ENCODE data around the gene TEKTIP1. TPM values are rescaled to one million over a fixed set of nuclear protein-coding genes. Genes with fewer than 3 reads are reported as not detected.

TEKTIP1 gene
- total and polyA plus RNA-seq, 9 of the 15 experiments (the other 6 are each of a cell fraction or from before 2014, with no cell fraction given): 0.66 TPM; not detected in 8

GRCh38 chr19:3500429-3501101 is 38.4 kb upstream of the TEKTIP1 start, which contains the start of gene DOHH (continued):
- TF ChIP-seq HDAC8 (tag; IDR thresholded peaks at IDR 0.05) (no peak; the same call in 1 of the 2 replicates), CBX2 (IDR thresholded peaks at IDR 0.05; ENCODE audit: insufficient read depth, low read length, poor library complexity, severe bottlenecking) (no peak), ELF1 (tag; IDR thresholded peaks at IDR 0.05) (no peak), TCF3 (CRISPR knock-in tag; IDR thresholded peaks at IDR 0.05) (no peak), MCM5 (IDR thresholded peaks at IDR 0.05; ENCODE audit: low read depth) (no peak), E4F1 (CRISPR knock-in tag; IDR thresholded peaks at IDR 0.05; ENCODE audit: borderline replicate concordance) (no peak), NFE2L1 (tag; IDR thresholded peaks at IDR 0.05; ENCODE audit: borderline replicate concordance, low read depth) (no peak), KAT8 (IDR thresholded peaks at IDR 0.05; ENCODE audit: low read depth) (no peak), ELK1 (CRISPR knock-in tag; IDR thresholded peaks at IDR 0.05) (no peak), TCFL5 (CRISPR knock-in tag; conservative IDR thresholded peaks at IDR 0.05) (no peak), NFATC3 (IDR thresholded peaks at IDR 0.05) (no peak), FOXA1 (IDR thresholded peaks at IDR 0.05; ENCODE audit: borderline replicate concordance) (no peak), XRCC3 (IDR thresholded peaks at IDR 0.05) (no peak), EHMT2 (IDR thresholded peaks at IDR 0.05) (no peak), USF1 (CRISPR knock-in tag; IDR thresholded peaks at IDR 0.05) (peak; percentile 100), NR4A1 (CRISPR knock-in tag; IDR thresholded peaks at IDR 0.05) (0 out of 2 replicates have a peak, but pooled peaks have one; percentile 82), NR4A1 (tag; IDR thresholded peaks at IDR 0.05) (no peak), ILK (tag; IDR thresholded peaks at IDR 0.05; ENCODE audit: borderline replicate concordance, low read depth) (no peak), PML (IDR thresholded peaks at IDR 0.05; ENCODE audit: low read length) (peak; percentile 24; the same call in 1 of the 2 replicates), ZNF79 (CRISPR knock-in tag; IDR thresholded peaks at IDR 0.05; ENCODE audit: low read depth) (no peak), ZSCAN32 (CRISPR knock-in tag; IDR thresholded peaks at IDR 0.05) (no peak), PTBP1 (IDR thresholded peaks at IDR 0.05; ENCODE audit: low read depth, low read length) (no peak), HDAC6 (IDR thresholded peaks at IDR 0.05; ENCODE audit: low read depth, low read length) (no peak), POLR2G (IDR thresholded peaks at IDR 0.05; ENCODE audit: low read depth, low read length) (peak; percentile 99), ZNF212 (CRISPR knock-in tag; IDR thresholded peaks at IDR 0.05) (no peak), HNRNPLL (IDR thresholded peaks at IDR 0.05; ENCODE audit: low read depth, low read length, poor library complexity, severe bottlenecking) (peak; percentile 29)

Measured in K562 (cell line).